RPMI8226 (cell line): ENCODE results near the gene GRAPL.
"Not testable (repeated sequence)": the region's sequence is repeated elsewhere in the genome, so short reads cannot be mapped to it uniquely, and the experiment has no call there.

Experiments
- DNase-seq: peaks from one replicate; pipeline ENCODE4 v3.0.0-alpha.2; 2015

Gene GRAPL

GRCh38 chr17:19137959-19138358 lies 10.6 kb downstream of the GRAPL start:
- not testable (repeated sequence) for DNase-seq

GRCh38 chr17:19141366-19142155 lies 14.2 kb downstream of the GRAPL start:
- not testable (repeated sequence) for DNase-seq

GRCh38 chr17:19142419-19142818 lies 15.0 kb downstream of the GRAPL start:
- not testable (repeated sequence) for DNase-seq

GRCh38 chr17:19143097-19143777 lies 15.8 kb downstream of the GRAPL start:
- not testable (repeated sequence) for DNase-seq

- DNase-seq: not testable (repeated sequence)
These were observed 17.0 kb downstream of the GRAPL start for GRCh38 chr17:19144373-19144772.

GRCh38 chr17:19145471-19145870 lies 18.1 kb downstream of the GRAPL start:
- DNase-seq: not testable (repeated sequence)

- DNase-seq: not testable (repeated sequence)
These were observed 23.6 kb downstream of the GRAPL start for GRCh38 chr17:19150678-19151615.

GRCh38 chr17:19157628-19158027 lies 30.2 kb downstream of the GRAPL start:
- DNase-seq: not testable (repeated sequence)

- DNase-seq: not testable (repeated sequence)
These were observed 31.1 kb downstream of the GRAPL start for GRCh38 chr17:19158478-19158877.

- DNase-seq: not testable (repeated sequence)
These were observed 31.5 kb downstream of the GRAPL start for GRCh38 chr17:19158938-19159337.

- not testable (repeated sequence) for DNase-seq
These were observed 34.1 kb downstream of the GRAPL start for GRCh38 chr17:19161308-19162107.

- not testable (repeated sequence) for DNase-seq
These were observed 35.2 kb downstream of the GRAPL start for GRCh38 chr17:19162384-19163216.

GRCh38 chr17:19174422-19174821 lies 47.0 kb downstream of the GRAPL start:
- DNase-seq: not testable (repeated sequence)

- DNase-seq: not testable (repeated sequence)
These were observed 48.0 kb downstream of the GRAPL start for GRCh38 chr17:19175410-19175809.

GRCh38 chr17:19181040-19181875 lies 53.9 kb downstream of the GRAPL start:
- DNase-seq: not testable (repeated sequence)

GRCh38 chr17:19187883-19188869 lies 60.8 kb downstream of the GRAPL start:
- DNase-seq: not testable (repeated sequence)

- DNase-seq: not testable (repeated sequence)
These were observed 61.7 kb downstream of the GRAPL start for GRCh38 chr17:19188870-19189708.
